K562 (cell line): ENCODE measurements around the gene BTBD2. TPM values are rescaled to one million over a fixed set of nuclear protein-coding genes. Genes with fewer than 3 reads are reported as not detected.

Source experiments
- ATAC-seq: fragments of 200-7000 bp; cut with Tn5 transposase; 3 replicates; pipeline ENCODE4 v1.9.1; 2020; ENCODE audit warnings: moderate library complexity
- BruUV-seq: library from RNA; stranded (reverse); fragments of 400-500 nt; replicated peaks from 2 replicates; lab custom pipeline; 2021; lab: Mats Ljungman, UMichigan
- CTCF ChIA-PET: fragments of 300-600 bp; formaldehyde crosslinking; extraction: SDS; loops from one replicate; lab custom pipeline; 2021; ENCODE audit warnings: low intra/inter-chr PET ratio; lab: Yijun Ruan, JAX
- POLR2A ChIA-PET: fragments of 300-600, 350-650 bp; sonication (Branson Sonifier 250); formaldehyde crosslinking; extraction: SDS; loops from one replicate; lab custom pipeline; 2021; ENCODE audit warnings: antibody characterized with exemption, inconsistent platforms; lab: Yijun Ruan, JAX
- DNase-seq, 4 experiments: peaks; one replicate each; pipeline versions ENCODE4 v3.0.0 to v3.0.0-alpha.2; 2011 to 2018; ENCODE audit warnings: low spot score in 3 of 4, mixed read lengths in 3 of 4; ENCODE audit errors: extremely low read depth in 1 of 4
- FAIRE-seq: peaks from 2 replicates; lab custom pipeline; 2011; peaks lifted over from hg19 to GRCh38; lab: Jason Lieb, UNC
- H2AFZ ChIP-seq: 2 replicates; pipeline ENCODE4 v1.6.0; 2011; ENCODE audit warnings: low read depth, low read length, control low read depth, inconsistent platforms
- H3K27ac ChIP-seq: fragments of 200-600 bp; 3 replicates; pipeline ENCODE4 v1.8.0; 2011; ENCODE audit warnings: low read depth, mild to moderate bottlenecking, control low read depth, inconsistent platforms, low read length, moderate library complexity, mixed read lengths; ENCODE audit errors: extremely low read depth
- H3K27me3 ChIP-seq, 2 experiments: fragments of 300-600 bp in 1 of 2; 2 replicates in 1 of 2; 3 replicates in 1 of 2; pipeline versions ENCODE4 v1.6.0 to v1.8.0; 2011; ENCODE audit warnings: inconsistent platforms in 2 of 2, low read length in 2 of 2, mild to moderate bottlenecking in 1 of 2, mixed read lengths in 1 of 2, moderate library complexity in 1 of 2; ENCODE audit not compliant: control insufficient read depth in 2 of 2, insufficient read depth in 2 of 2
- H3K36me3 ChIP-seq: fragments of 300-600 bp; 3 replicates; pipeline ENCODE4 v1.8.0; 2011; ENCODE audit warnings: mild to moderate bottlenecking, low read length, inconsistent platforms; ENCODE audit not compliant: control insufficient read depth, insufficient read depth
- H3K4me1 ChIP-seq, 2 experiments: fragments of 200-600 bp in 1 of 2; replicated peaks in 1 of 2; 2 replicates in 1 of 2; 3 replicates in 1 of 2; pipeline versions ENCODE4 v1.5.1 to v1.8.0; 2011; ENCODE audit warnings: inconsistent platforms in 2 of 2, low read length in 2 of 2, mild to moderate bottlenecking in 1 of 2, mixed read lengths in 1 of 2, moderate library complexity in 1 of 2; ENCODE audit not compliant: control insufficient read depth in 2 of 2, insufficient read depth in 2 of 2
- H3K4me2 ChIP-seq: 2 replicates; pipeline ENCODE4 v1.6.1; 2011; ENCODE audit warnings: low read length, control low read depth, inconsistent platforms, mixed read lengths; ENCODE audit not compliant: insufficient read depth
- H3K4me3 ChIP-seq: fragments of 200-600 bp; sonication (generic), shearing (Covaris generic); 2 replicates; pipeline ENCODE4 v1.5.1; 2016; ENCODE audit warnings: control low read depth, inconsistent platforms
- H3K79me2 ChIP-seq: fragments of 200-600 bp; 3 replicates; pipeline ENCODE4 v1.8.0; 2011; ENCODE audit warnings: low read length, inconsistent platforms; ENCODE audit not compliant: control insufficient read depth, insufficient read depth
- H3K9ac ChIP-seq, 2 experiments: 2 replicates each; pipeline versions ENCODE4 v1.6.0 to v1.6.1; 2011; ENCODE audit warnings: low read depth in 2 of 2, low read length in 2 of 2, control low read depth in 1 of 2, inconsistent platforms in 1 of 2, mild to moderate bottlenecking in 1 of 2, mixed read lengths in 1 of 2; ENCODE audit not compliant: insufficient read depth in 1 of 2
- H3K9me1 ChIP-seq: one replicate; pipeline ENCODE4 v1.6.0; 2011; ENCODE audit warnings: inconsistent platforms, mild to moderate bottlenecking, low read length, moderate library complexity; ENCODE audit not compliant: control insufficient read depth, insufficient read depth
- H3K9me3 ChIP-seq: replicated peaks from 2 replicates; pipeline ENCODE4 v1.5.1; 2011; ENCODE audit warnings: low read depth, low read length, inconsistent platforms; ENCODE audit not compliant: control insufficient read depth, insufficient read depth
- H4K20me1 ChIP-seq: replicated peaks from 2 replicates; pipeline ENCODE4 v1.6.1; 2011; ENCODE audit warnings: low read length, inconsistent platforms, mixed read lengths; ENCODE audit not compliant: control insufficient read depth, insufficient read depth
- CEBPB ChIP-seq: fragments of 450-650 bp; IDR thresholded peaks from 2 replicates; pipeline ENCODE4 v1.6.1; 2016; ENCODE audit warnings: missing genetic modification characterization, missing compliant biosample characterization
- CHD1 ChIP-seq: fragments of 200-600 bp; sonication (generic); IDR thresholded peaks from one replicate; pipeline ENCODE4 v1.6.1; 2012; ENCODE audit warnings: mild to moderate bottlenecking, moderate library complexity, low read length, inconsistent platforms
- EP400 ChIP-seq: fragments of 450-650 bp; IDR thresholded peaks from 2 replicates; pipeline ENCODE4 v1.6.1; 2017; ENCODE audit warnings: antibody characterized with exemption, mild to moderate bottlenecking, moderate library complexity
- NEUROD1 ChIP-seq: fragments of 150-350 bp; IDR thresholded peaks from 2 replicates; pipeline ENCODE4 v1.6.1; 2014; ENCODE audit warnings: borderline replicate concordance, low read length, low read depth; ENCODE audit not compliant: partially characterized antibody
- RFX7 ChIP-seq: fragments of 250-450 bp; sonication (Bioruptor Pico); IDR thresholded peaks from 2 replicates; pipeline ENCODE4 v1.5.1; 2021; ENCODE audit warnings: mild to moderate bottlenecking
- SIN3B ChIP-seq: fragments of 450-650 bp; IDR thresholded peaks from 2 replicates; pipeline ENCODE4 v1.6.1; 2017; ENCODE audit warnings: low read depth, mild to moderate bottlenecking, moderate library complexity
- SIX5 ChIP-seq, 2 experiments: IDR thresholded peaks; 2 replicates each; pipeline ENCODE4 v1.6.1; 2011; ENCODE audit warnings: low read length in 2 of 2, borderline replicate concordance in 1 of 2, low read depth in 1 of 2, mild to moderate bottlenecking in 1 of 2, moderate library complexity in 1 of 2; ENCODE audit not compliant: insufficient read depth in 1 of 2
- SRSF9 ChIP-seq: fragments of 200-400 bp; formaldehyde crosslinking; IDR thresholded peaks from 2 replicates; pipeline ENCODE4 v1.6.1; 2017; ENCODE audit warnings: low read depth, low read length, borderline replicate concordance
- TARDBP ChIP-seq: fragments of 450-650 bp; IDR thresholded peaks from 2 replicates; pipeline ENCODE4 v1.6.1; 2016
- USF1 ChIP-seq: sonication (generic); formaldehyde crosslinking; IDR thresholded peaks from 2 replicates; pipeline ENCODE4 v1.9.0; 2022; ENCODE audit warnings: mild to moderate bottlenecking, missing genetic modification reagents
- ZBTB7A ChIP-seq: IDR thresholded peaks from 2 replicates; pipeline ENCODE4 v1.6.1; 2011; ENCODE audit warnings: low read depth, mild to moderate bottlenecking, low read length, moderate library complexity, borderline replicate concordance; ENCODE audit not compliant: control insufficient read depth
- ZBTB9 ChIP-seq: fragments of 450-650 bp; formaldehyde crosslinking; IDR thresholded peaks from 2 replicates; pipeline ENCODE4 v1.4.0; 2020; ENCODE audit warnings: mild to moderate bottlenecking, moderate library complexity
- ZNF224 ChIP-seq: sonication (generic); formaldehyde crosslinking; IDR thresholded peaks from 2 replicates; pipeline ENCODE4 v1.8.0; 2022; ENCODE audit warnings: mild to moderate bottlenecking, missing genetic modification reagents
- ZNF282 ChIP-seq: sonication (generic); formaldehyde crosslinking; IDR thresholded peaks from 2 replicates; pipeline ENCODE4 v1.8.1; 2023; ENCODE audit warnings: missing genetic modification reagents
- ZNF316 ChIP-seq: fragments of 450-650 bp; IDR thresholded peaks from 2 replicates; pipeline ENCODE4 v1.6.1; 2016
- ZNF445 ChIP-seq: fragments of 250-450 bp; sonication (Bioruptor Pico); IDR thresholded peaks from 2 replicates; pipeline ENCODE4 v1.4.0; 2020; ENCODE audit warnings: low read depth, mild to moderate bottlenecking, moderate library complexity
- ZNF668 ChIP-seq: fragments of 250-450 bp; sonication (Bioruptor Pico); IDR thresholded peaks from 2 replicates; pipeline ENCODE4 v1.8.0; 2022; ENCODE audit warnings: mild to moderate bottlenecking, inconsistent platforms
- WGBS: fragments of 100-300 bp; shearing (Covaris generic); methylation state at CpG from one replicate; pipeline ENCODE4 v1.1.6; 2016; ENCODE audit warnings: low coverage, mixed read lengths; ENCODE audit not compliant: insufficient coverage; ENCODE audit errors: missing lambda C conversion rate; 5-methylcytosine and 5-hydroxymethylcytosine counted together
- in situ Hi-C: fragments of 300-500 bp; cut with MboI; formaldehyde crosslinking; loops from 4 replicates; pipeline ENCODE4 v1.15.0; 2018; ENCODE audit warnings: inconsistent platforms, mixed read lengths
- intact Hi-C: fragments of 100-400 bp; cut with micrococcal nuclease; formaldehyde crosslinking; loops from 2 replicates; pipeline ENCODE4 v1.14.2; 2022
- polyA plus RNA-seq, 8 experiments: library from polyadenylated mRNA; depleted of rRNA in 4 of 8; stranded (reverse) in 5 of 8; unstranded in 3 of 8; fragments of >200 nt; fragmentation: Nextera tagmentation in 2 of 8; fragmentation: Illumina TruSeq in 1 of 8; extraction: Ambion mirVana in 2 of 8; extraction: Trizol in 1 of 8; gene quantifications; 2 replicates each; pipeline versions ENCODE4 v1.2.1 to v1.2.3, GENCODE V29; 2011 to 2014; ENCODE audit warnings: inconsistent platforms in 1 of 8, missing spikeins in 1 of 8
- total RNA-seq, 7 experiments: library from RNA; depleted of rRNA in 6 of 7; stranded (reverse); fragments of >200 nt in 6 of 7; fragmentation: Illumina TruSeq in 2 of 7; extraction: Trizol in 2 of 7; gene quantifications; 2 replicates each; pipeline versions ENCODE4 v1.2.1 to v1.2.3, GENCODE V29; 2011 to 2021; ENCODE audit warnings: low replicate concordance in 1 of 7
- TF ChIP-seq, protein P1 (sequence below): fragments of 450-650 bp; IDR thresholded peaks from 2 replicates; pipeline ENCODE4 v1.6.1; 2016

The BTBD2 gene
- total and polyA plus RNA-seq, 9 of the 15 experiments (the other 6 are each of a cell fraction or from before 2014, with no cell fraction given), result 0.10 to 15.6 (median 6.9) TPM

DNA sequence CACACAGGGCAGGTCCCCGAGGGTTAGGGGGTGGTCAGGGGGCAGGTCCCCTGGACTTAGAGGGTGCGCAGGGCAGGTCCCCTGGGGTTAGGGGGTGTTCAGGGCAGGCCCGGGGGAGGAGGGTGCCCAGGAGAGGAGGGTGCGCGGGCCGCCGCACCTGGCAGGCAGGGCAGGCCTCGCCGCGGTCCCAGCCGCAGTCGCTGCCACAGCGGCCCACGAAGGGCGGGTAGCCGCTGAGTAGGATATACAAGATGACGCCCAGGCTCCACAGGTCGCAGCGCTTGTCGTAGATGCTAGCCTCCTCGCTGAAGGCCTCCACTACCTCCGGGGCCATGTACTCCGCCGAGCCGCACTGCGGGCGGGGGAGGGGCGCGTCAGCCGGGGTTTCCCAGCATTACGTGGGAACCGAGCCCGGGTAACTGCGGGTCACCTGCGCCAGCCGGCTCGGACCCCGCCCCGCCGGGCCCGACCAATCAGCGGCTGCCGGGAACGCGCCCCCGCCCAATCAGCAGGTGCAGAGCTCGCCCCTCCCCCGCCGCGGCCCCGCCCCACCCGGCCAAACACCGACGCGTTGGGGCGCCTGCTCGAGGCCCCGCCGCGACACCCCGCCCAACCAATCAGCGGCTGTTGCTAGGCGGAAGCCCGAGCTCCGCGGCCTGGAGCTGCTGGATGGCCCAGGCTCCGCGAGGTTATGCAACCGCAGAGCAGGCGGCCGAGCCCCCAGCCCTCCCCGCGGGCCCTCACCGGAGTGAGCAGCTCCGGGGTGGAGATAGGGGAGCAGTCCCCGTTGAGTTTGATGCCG, 26.4 kb upstream of the BTBD2 start:
- peaks cover 3% of the 10 kb centered on the region for H3K9me1 ChIP-seq
- H3K27ac ChIP-seq, result peak overlapping the region; percentile 90
- no TSS peak for BruUV-seq
- DNase-seq, result peak; percentile 91 to 99 (median 96)
- H3K36me3 ChIP-seq, result peaks cover 88% of the 10 kb centered on the region; the same call in 2 of the 3 replicates
- peak overlapping the region; percentile 72 for H2AFZ ChIP-seq
- H4K20me1 ChIP-seq, result peaks cover 20% of the 10 kb centered on the region; the same call in 1 of the 2 replicates
- no peaks in the 10 kb centered on the region for H3K27me3 ChIP-seq
- CTCF ChIA-PET, result no interaction called here
- H3K9me3 ChIP-seq, result no peaks in the 10 kb centered on the region
- peak; percentile 81 for ATAC-seq
- intact Hi-C loops (no loop called here), in situ Hi-C loops (no loop called here)
- peaks cover 18 to 83% of the 10 kb centered on the region in 2 experiments for H3K4me1 ChIP-seq
- peak overlapping the region; percentile 29 for H3K4me3 ChIP-seq
- 8% methylated on average over 36 of the region's 77 CpGs for WGBS
- H3K4me2 ChIP-seq, result peak overlapping the region; percentile 75
- POLR2A ChIA-PET, result interaction anchor here (0.6 to 2.3 kb wide), 11 partner anchors 8 to 111 kb away, joined by 3 to 18 read pairs (median 4); partner anchors contain the start of gene MOB3A
- peak overlapping the region; percentile 72 to 90 for H3K9ac ChIP-seq
- FAIRE-seq, result peak; percentile 81
- H3K79me2 ChIP-seq, result peaks cover 16% of the 10 kb centered on the region
- TF ChIP-seq EP400 (peak; percentile 84), ZNF316 (no peak), ZNF224 (no peak), SIN3B (no peak), CEBPB (peak; percentile 99), ZNF668 (CRISPR knock-in tag) (no peak), ZBTB7A (peak; percentile 89; the same call in 1 of the 2 replicates), SRSF9 (no peak), ZNF445 (CRISPR knock-in tag) (no peak), CHD1 (no peak), ZBTB9 (no peak; the same call in 1 of the 2 replicates), TARDBP (no peak), SIX5 (IDR thresholded peaks at IDR 0.05; ENCODE audit: borderline replicate concordance in 1 of 2, insufficient read depth in 1 of 2, low read depth in 1 of 2, low read length in 2 of 2) (no peak), NEUROD1 (no peak), USF1 (CRISPR knock-in tag) (0 out of 2 replicates have a peak, but pooled peaks have one; percentile 1), RFX7 (CRISPR knock-in tag) (no peak), ZNF282 (CRISPR knock-in tag) (no peak; the same call in 1 of the 2 replicates)
- TF ChIP-seq, protein P1, sequence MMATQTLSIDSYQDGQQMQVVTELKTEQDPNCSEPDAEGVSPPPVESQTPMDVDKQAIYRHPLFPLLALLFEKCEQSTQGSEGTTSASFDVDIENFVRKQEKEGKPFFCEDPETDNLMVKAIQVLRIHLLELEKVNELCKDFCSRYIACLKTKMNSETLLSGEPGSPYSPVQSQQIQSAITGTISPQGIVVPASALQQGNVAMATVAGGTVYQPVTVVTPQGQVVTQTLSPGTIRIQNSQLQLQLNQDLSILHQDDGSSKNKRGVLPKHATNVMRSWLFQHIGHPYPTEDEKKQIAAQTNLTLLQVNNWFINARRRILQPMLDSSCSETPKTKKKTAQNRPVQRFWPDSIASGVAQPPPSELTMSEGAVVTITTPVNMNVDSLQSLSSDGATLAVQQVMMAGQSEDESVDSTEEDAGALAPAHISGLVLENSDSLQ, result no peak
